ENCODE data around the gene MAST4.

Gene MAST4

DNA sequence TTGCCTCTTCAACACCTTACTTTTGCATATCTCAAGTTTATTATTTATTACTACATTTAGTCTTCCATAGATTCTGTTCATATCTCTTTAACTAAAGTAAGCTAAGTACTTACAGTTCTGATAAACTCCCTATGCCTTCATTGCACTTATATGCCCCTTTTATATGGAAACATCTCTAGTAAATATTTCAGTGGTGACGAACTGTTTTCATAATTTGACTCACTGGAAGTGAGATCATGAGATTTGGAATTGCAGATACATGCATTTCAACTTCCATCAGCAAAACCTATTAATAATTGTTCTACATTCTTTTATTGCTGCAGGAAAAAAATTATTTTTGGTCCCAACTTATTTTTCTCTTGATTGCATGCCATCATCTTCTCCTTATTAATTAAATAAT, 336.9 kb downstream of the MAST4 start:
- TF ChIP-seq ZNF558 (tag by site-specific recombination; IDR thresholded peaks at IDR 0.05) (peak; percentile 93), ZXDB (tag by site-specific recombination; IDR thresholded peaks at IDR 0.05) (no peak)
- Histone ChIP-seq H3K36me3 (ENCODE audit: control insufficient read depth in 2 of 2, insufficient read depth in 1 of 2, low read length in 2 of 2) (no peaks in the 10 kb centered on the region), H3K9me3 (ENCODE audit: control insufficient read depth, insufficient read depth, low read depth, low read length) (no peaks in the 10 kb centered on the region), H3K4me3 (ENCODE audit: low read depth, low read length) (no peak overlapping the region), H3K4me1 (ENCODE audit: control insufficient read depth, insufficient read depth, low read length) (peaks cover 3% of the 10 kb centered on the region; the same call in 1 of the 2 replicates), H3K27ac (ENCODE audit: extremely low read depth, low read depth, low read length) (no peak overlapping the region)
- ChIA-PET CTCF (no interaction called here), POLR2A (no interaction called here)

DNA sequence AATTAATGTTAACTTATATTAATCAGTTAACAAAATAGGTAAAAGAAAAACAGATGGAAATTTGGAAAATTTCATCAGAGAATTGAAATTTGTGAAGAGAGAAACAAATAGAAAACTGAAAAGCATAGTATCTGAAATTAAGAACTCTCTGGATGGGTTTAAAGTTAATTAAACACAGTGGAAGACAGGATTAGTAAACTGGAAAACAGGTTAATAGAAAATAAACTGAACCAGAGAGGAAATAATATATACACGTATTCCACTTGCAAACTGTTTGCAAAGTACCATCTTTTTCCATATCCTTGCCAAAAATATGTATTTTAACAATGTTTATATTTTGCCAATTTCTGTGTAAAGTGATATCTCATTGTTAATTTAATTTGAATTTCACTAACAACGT, 342.9 kb downstream of the MAST4 start:
- H3K4me3 ChIP-seq (ENCODE audit: low read depth, low read length): no peak overlapping the region
- H3K36me3 ChIP-seq (ENCODE audit: control insufficient read depth in 2 of 2, insufficient read depth in 1 of 2, low read length in 2 of 2): no peaks in the 10 kb centered on the region
- ChIA-PET CTCF (no interaction called here), POLR2A (no interaction called here)
- no peak for TF ChIP-seq ZNF707 (tag by site-specific recombination; IDR thresholded peaks at IDR 0.05)
- TF ChIP-seq ZNF223 (tag by site-specific recombination; IDR thresholded peaks at IDR 0.05): no peak
- TF ChIP-seq SETDB1 (IDR thresholded peaks at IDR 0.05; ENCODE audit: insufficient read length, low read length): peak; percentile 46
- no peaks in the 10 kb centered on the region for H3K4me1 ChIP-seq (ENCODE audit: control insufficient read depth, insufficient read depth, low read length)
- H3K9me3 ChIP-seq (ENCODE audit: control insufficient read depth, insufficient read depth, low read depth, low read length): no peaks in the 10 kb centered on the region
- H3K27ac ChIP-seq (ENCODE audit: extremely low read depth, low read depth, low read length): no peak overlapping the region

DNA sequence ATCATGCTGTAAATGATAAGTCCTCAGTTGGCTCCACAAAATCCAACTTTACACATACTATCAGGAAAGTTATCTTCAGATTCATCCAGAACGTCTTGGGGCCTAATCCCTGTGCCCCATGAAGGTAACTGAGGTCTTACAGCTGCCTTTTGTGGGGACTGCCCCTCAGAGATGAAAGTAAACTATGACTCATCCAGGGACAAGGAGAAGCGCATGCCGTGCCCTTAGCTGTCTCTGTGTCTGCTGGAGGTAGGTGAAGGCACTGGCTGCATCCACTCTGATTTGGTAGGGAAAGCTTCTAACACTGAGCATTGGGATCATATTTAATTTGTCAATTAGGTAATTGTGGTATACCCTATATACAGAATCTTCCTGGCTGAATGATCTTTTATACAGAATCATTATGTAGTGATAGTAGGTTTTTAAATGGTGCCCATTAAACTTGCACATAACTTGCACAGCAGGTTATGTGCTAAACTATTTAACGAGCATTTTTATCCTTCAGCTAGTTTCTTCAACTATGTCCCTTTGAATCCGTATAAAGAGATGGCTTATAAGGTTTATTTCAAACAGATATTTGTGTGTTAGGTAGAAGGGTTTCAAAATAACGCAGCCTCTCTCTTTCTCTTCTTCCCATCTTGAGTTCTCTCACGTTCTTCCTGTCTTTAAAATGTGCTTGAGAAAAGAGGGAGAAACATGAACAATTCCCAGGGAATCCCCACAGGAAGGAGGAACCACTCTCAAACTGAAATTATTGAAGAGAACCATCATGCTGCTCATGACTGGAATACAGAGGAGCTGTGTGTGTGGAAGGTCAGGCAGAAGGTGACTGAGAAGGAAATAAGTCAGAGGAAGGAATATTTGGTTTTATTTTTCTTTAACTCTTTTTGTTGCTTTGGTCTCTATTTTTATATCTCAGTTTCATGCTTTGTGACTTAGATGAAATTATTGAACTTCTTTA, 349.5 kb downstream of the MAST4 start:
- H3K4me1 ChIP-seq (ENCODE audit: control insufficient read depth, insufficient read depth, low read length): peaks cover 18% of the 10 kb centered on the region
- CTCF ChIA-PET: interaction anchor here (0.5 to 0.7 kb wide), 2 partner anchors 70 to 265 kb away, joined by 3 read pairs; no protein-coding TSS in a partner anchor
- POLR2A ChIA-PET: no interaction called here
- H3K27ac ChIP-seq (ENCODE audit: extremely low read depth, low read depth, low read length): no peak overlapping the region
- H3K9me3 ChIP-seq (ENCODE audit: control insufficient read depth, insufficient read depth, low read depth, low read length): no peaks in the 10 kb centered on the region
- H3K36me3 ChIP-seq (ENCODE audit: control insufficient read depth in 2 of 2, insufficient read depth in 1 of 2, low read length in 2 of 2): no peaks in the 10 kb centered on the region
- no peak overlapping the region for H3K4me3 ChIP-seq (ENCODE audit: low read depth, low read length)
- TF ChIP-seq, protein P1, sequence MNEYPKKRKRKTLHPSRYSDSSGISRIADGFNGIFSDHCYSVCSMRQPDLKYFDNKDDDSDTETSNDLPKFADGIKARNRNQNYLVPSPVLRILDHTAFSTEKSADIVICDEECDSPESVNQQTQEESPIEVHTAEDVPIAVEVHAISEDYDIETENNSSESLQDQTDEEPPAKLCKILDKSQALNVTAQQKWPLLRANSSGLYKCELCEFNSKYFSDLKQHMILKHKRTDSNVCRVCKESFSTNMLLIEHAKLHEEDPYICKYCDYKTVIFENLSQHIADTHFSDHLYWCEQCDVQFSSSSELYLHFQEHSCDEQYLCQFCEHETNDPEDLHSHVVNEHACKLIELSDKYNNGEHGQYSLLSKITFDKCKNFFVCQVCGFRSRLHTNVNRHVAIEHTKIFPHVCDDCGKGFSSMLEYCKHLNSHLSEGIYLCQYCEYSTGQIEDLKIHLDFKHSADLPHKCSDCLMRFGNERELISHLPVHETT (tag by site-specific recombination; IDR thresholded peaks at IDR 0.05): no peak
- TF ChIP-seq ZNF391 (tag by site-specific recombination; IDR thresholded peaks at IDR 0.05; ENCODE audit: borderline replicate concordance, low read depth) (no peak), HOXA7 (CRISPR knock-in tag; IDR thresholded peaks at IDR 0.05; ENCODE audit: borderline replicate concordance) (no peak), ZNF707 (tag by site-specific recombination; IDR thresholded peaks at IDR 0.05) (no peak), ZFP69B (tag by site-specific recombination; IDR thresholded peaks at IDR 0.05) (no peak), ZNF76 (tag by site-specific recombination; IDR thresholded peaks at IDR 0.05; ENCODE audit: borderline replicate concordance, low read depth) (no peak), ZBTB20 (tag by site-specific recombination; IDR thresholded peaks at IDR 0.05) (0 out of 2 replicates have a peak, but pooled peaks have one; percentile 32), ZNF394 (tag by site-specific recombination; IDR thresholded peaks at IDR 0.05; ENCODE audit: borderline replicate concordance) (no peak), ZFP3 (tag by site-specific recombination; IDR thresholded peaks at IDR 0.05; ENCODE audit: low read depth) (no peak), TCF7L2 (IDR thresholded peaks at IDR 0.05; ENCODE audit: borderline replicate concordance, low read depth, low read length) (no peak), ZNF239 (tag by site-specific recombination; IDR thresholded peaks at IDR 0.05) (no peak), ZNF596 (tag by site-specific recombination; IDR thresholded peaks at IDR 0.05) (no peak), ZNF155 (tag by site-specific recombination; IDR thresholded peaks at IDR 0.05) (no peak), ZNF146 (tag by site-specific recombination; IDR thresholded peaks at IDR 0.05) (no peak), ZNF521 (tag by site-specific recombination; IDR thresholded peaks at IDR 0.05) (no peak)
- TF ChIP-seq, protein P2, sequence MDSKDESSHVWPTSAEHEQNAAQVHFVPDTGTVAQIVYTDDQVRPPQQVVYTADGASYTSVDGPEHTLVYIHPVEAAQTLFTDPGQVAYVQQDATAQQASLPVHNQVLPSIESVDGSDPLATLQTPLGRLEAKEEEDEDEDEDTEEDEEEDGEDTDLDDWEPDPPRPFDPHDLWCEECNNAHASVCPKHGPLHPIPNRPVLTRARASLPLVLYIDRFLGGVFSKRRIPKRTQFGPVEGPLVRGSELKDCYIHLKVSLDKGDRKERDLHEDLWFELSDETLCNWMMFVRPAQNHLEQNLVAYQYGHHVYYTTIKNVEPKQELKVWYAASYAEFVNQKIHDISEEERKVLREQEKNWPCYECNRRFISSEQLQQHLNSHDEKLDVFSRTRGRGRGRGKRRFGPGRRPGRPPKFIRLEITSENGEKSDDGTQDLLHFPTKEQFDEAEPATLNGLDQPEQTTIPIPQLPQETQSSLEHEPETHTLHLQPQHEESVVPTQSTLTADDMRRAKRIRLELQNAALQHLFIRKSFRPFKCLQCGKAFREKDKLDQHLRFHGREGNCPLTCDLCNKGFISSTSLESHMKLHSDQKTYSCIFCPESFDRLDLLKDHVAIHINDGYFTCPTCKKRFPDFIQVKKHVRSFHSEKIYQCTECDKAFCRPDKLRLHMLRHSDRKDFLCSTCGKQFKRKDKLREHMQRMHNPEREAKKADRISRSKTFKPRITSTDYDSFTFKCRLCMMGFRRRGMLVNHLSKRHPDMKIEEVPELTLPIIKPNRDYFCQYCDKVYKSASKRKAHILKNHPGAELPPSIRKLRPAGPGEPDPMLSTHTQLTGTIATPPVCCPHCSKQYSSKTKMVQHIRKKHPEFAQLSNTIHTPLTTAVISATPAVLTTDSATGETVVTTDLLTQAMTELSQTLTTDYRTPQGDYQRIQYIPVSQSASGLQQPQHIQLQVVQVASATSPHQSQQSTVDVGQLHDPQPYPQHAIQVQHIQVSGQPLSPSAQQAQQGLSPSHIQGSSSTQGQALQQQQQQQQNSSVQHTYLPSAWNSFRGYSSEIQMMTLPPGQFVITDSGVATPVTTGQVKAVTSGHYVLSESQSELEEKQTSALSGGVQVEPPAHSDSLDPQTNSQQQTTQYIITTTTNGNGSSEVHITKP (tag by site-specific recombination; IDR thresholded peaks at IDR 0.05): peak; percentile 40; the same call in 1 of the 2 replicates
- TF ChIP-seq, protein P3, sequence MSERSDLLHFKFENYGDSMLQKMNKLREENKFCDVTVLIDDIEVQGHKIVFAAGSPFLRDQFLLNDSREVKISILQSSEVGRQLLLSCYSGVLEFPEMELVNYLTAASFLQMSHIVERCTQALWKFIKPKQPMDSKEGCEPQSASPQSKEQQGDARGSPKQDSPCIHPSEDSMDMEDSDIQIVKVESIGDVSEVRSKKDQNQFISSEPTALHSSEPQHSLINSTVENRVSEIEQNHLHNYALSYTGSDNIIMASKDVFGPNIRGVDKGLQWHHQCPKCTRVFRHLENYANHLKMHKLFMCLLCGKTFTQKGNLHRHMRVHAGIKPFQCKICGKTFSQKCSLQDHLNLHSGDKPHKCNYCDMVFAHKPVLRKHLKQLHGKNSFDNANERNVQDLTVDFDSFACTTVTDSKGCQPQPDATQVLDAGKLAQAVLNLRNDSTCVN (tag by site-specific recombination; optimal IDR thresholded peaks at IDR 0.05): no peak
- TF ChIP-seq, protein P4, sequence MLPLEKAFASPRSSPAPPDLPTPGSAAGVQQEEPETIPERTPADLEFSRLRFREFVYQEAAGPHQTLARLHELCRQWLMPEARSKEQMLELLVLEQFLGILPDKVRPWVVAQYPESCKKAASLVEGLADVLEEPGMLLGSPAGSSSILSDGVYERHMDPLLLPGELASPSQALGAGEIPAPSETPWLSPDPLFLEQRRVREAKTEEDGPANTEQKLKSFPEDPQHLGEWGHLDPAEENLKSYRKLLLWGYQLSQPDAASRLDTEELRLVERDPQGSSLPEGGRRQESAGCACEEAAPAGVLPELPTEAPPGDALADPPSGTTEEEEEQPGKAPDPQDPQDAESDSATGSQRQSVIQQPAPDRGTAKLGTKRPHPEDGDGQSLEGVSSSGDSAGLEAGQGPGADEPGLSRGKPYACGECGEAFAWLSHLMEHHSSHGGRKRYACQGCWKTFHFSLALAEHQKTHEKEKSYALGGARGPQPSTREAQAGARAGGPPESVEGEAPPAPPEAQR (tag by site-specific recombination; IDR thresholded peaks at IDR 0.05): no peak
